Aorta (tissue), 4 donors: ENCODE results near the gene ARMH3. TPM values are rescaled to one million over a fixed set of nuclear protein-coding genes. Genes with fewer than 3 reads are reported as not detected.

Experiments
- polyA plus RNA-seq, 2 donors: library from polyadenylated mRNA; stranded (reverse); fragments of 200-250 nt; gene quantifications; one replicate each; pipeline ENCODE4 v1.2.3, GENCODE V29; 2013
- total RNA-seq, 2 donors: library from RNA; stranded (reverse); fragmentation: NEBNext Ultra II Directional; extraction: Animal tissue kit (Norgen Biotek cat#: 25700); gene quantifications; one replicate each; pipeline ENCODE4 v1.2.1, GENCODE V29; 2021
- donor health status: healthy with polysubstance abuse.
- donor health status: Bipolar disorder and iron deficiency.
- donor health status: DM: no; HTN: no; CAD: no.
- donor health status: DM: yes; HTN: yes; CAD: no.

ARMH3 gene
- total and polyA plus RNA-seq, 4 donors, result 8.6 to 26.9 (median 17.2) TPM

Other genes starting within 250 kb of the ARMH3 start
- 100 to 1,000 TPM; 126 to 171 TPM for gene OGA, start 237.7 kb downstream of the ARMH3 start, total RNA-seq
- 10 to 100 TPM; 38.7 to 97.4 TPM for gene OGA, start 237.7 kb downstream of the ARMH3 start, polyA plus RNA-seq
- gene KCNIP2, start 212.4 kb downstream of the ARMH3 start, total RNA-seq, result 1 to 10 TPM; 3.9 to 9.0 TPM
- 1 to 10 TPM in 1 of 2 donors, not detected in 1; 4.3 TPM for gene KCNIP2, start 212.4 kb downstream of the ARMH3 start, polyA plus RNA-seq
- gene HPS6, start 9.2 kb upstream of the ARMH3 start, total RNA-seq, result 10 to 100 TPM; 14.4 to 15.0 TPM
- 1 to 10 TPM; 4.3 to 9.0 TPM for gene HPS6, start 9.2 kb upstream of the ARMH3 start, polyA plus RNA-seq
- 10 to 100 TPM; 43.0 to 67.3 TPM for gene LDB1, start 64.2 kb upstream of the ARMH3 start, total RNA-seq
- gene LDB1, start 64.2 kb upstream of the ARMH3 start, polyA plus RNA-seq, result 10 to 100 TPM; 16.2 to 42.8 TPM
- gene PPRC1, start 76.9 kb upstream of the ARMH3 start, total RNA-seq, result 10 to 100 TPM; 31.4 to 35.9 TPM
- gene PPRC1, start 76.9 kb upstream of the ARMH3 start, polyA plus RNA-seq, result 10 to 100 TPM in 1 of 2 donors, 1 to 10 TPM in 1; 9.8 to 18.1 TPM
- 10 to 100 TPM; 35.3 to 35.9 TPM for gene NOLC1, start 96.2 kb upstream of the ARMH3 start, total RNA-seq
- 10 to 100 TPM; 13.6 to 13.7 TPM for gene NOLC1, start 96.2 kb upstream of the ARMH3 start, polyA plus RNA-seq
- gene ELOVL3, start 170.1 kb upstream of the ARMH3 start, total RNA-seq, result not detected
- gene ELOVL3, start 170.1 kb upstream of the ARMH3 start, polyA plus RNA-seq, result not detected
- gene PITX3, start 185.3 kb upstream of the ARMH3 start, total RNA-seq, result not detected
- under 1 TPM in 1 of 2 donors, not detected in 1; 0.13 TPM for gene PITX3, start 185.3 kb upstream of the ARMH3 start, polyA plus RNA-seq
- 10 to 100 TPM; 41.9 to 44.0 TPM for gene GBF1, start 189.4 kb upstream of the ARMH3 start, total RNA-seq
- 10 to 100 TPM in 1 of 2 donors, 1 to 10 TPM in 1; 7.1 to 23.3 TPM for gene GBF1, start 189.4 kb upstream of the ARMH3 start, polyA plus RNA-seq